GM10266 (cell line): ENCODE data around the gene RMDN3.

Source experiments
- DNase-seq: peaks from one replicate; pipeline ENCODE4 v3.0.0; 2012; ENCODE audit errors: extremely low spot score
- CTCF ChIP-seq: IDR thresholded peaks from 2 replicates; pipeline ENCODE4 v1.5.1; 2012; ENCODE audit warnings: mild to moderate bottlenecking, low read depth; ENCODE audit not compliant: control insufficient read depth, insufficient read depth; ENCODE audit errors: missing control alignments

Gene RMDN3

GRCh38 chr15:40721701-40722100 lies 33.4 kb downstream of the RMDN3 start:
- no peak for DNase-seq
- TF ChIP-seq CTCF: no peak

GRCh38 chr15:40716165-40716564 lies 38.9 kb downstream of the RMDN3 start:
- no peak for TF ChIP-seq CTCF
- DNase-seq: no peak

- no peak for DNase-seq
- TF ChIP-seq CTCF: no peak
These were observed 40.9 kb downstream of the RMDN3 start for GRCh38 chr15:40714144-40714543.

- no peak for DNase-seq
These were observed 48.9 kb downstream of the RMDN3 start for GRCh38 chr15:40706121-40706520.

GRCh38 chr15:40702077-40702476 lies 53.0 kb downstream of the RMDN3 start:
- peak; percentile 14 for TF ChIP-seq CTCF
- no peak for DNase-seq

More at GRCh38 chr15:40706121-40706520, 48.9 kb downstream of the RMDN3 start:
- no peak for TF ChIP-seq CTCF

GRCh38 chr15:40697916-40698315 lies 57.1 kb downstream of the RMDN3 start:
- no peak for TF ChIP-seq CTCF
- no peak for DNase-seq

- no peak for DNase-seq
These were observed 58.8 kb downstream of the RMDN3 start for GRCh38 chr15:40696228-40696627.

More at GRCh38 chr15:40696228-40696627, 58.8 kb downstream of the RMDN3 start:
- no peak for TF ChIP-seq CTCF
